Measurements from ENCODE around the gene SMAD2. TPM values are rescaled to one million over a fixed set of nuclear protein-coding genes. Genes with fewer than 3 reads are reported as not detected.

Gene SMAD2
- total RNA-seq, 1 experiment from 2014 or later, result 21.3 TPM

- no peak for DNase-seq (ENCODE audit: low spot score)
Observed at GRCh38 chr18:47932190-47932589, 1.7 kb upstream of the SMAD2 start.

DNA sequence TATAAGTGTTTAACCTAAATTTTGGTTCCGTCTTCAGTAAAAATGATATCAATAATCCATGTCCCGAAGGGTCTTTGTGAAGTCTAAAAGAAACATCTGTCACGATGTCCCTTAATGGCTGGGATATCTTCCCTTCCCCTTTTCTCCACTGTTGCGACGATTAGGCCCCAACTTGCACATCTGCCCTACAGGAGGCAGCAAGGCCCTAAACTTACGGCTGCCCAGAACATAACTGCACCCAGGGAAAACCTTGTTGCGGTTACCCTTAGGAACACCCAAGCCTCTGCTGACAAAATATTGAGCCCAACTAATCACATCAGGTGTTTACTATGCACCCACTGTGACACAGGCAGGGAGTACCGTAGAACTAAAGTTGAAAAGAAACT lies 1.3 kb upstream of the SMAD2 start:
- no peak for DNase-seq (ENCODE audit: low spot score)

DNA sequence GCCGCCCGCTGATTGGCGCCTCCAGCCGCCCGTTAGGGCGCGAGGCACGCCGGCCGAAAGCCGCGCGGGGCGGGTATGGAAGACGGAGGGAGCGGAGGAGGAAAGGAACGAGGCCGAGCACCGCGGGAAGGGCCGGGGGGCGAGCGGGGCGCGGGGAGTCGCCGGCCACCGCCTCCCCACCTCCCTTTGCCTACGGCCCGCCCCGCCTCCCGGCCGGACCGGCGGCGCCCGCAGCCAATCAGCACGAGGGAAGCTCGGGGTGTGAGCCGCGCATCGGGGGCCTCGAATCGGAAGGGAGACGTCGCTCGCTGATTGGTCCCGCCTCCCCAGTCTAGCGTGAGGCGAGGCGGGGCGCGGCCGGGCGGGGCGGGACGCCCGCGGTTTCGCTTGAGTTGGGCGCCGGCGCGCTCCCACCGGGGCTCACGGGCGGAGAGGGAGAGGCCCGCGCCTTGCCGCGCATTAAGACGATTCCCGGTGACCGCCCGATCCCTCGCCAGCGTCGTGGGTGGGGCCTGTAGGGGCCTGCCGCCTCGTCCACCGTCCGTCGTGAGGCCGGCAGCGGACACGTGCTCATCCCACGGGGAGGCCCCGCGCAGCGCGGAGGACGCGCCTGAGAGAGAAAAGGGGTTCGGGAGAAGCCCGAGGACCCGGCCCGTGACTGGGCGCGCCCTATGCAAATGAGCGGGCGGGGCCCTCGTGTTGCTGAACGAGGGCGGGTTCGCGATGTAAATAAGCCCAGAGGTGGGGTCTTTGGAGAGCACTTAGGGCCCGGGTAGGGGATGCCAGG lies 665 bp upstream of the SMAD2 start:
- DNase-seq (ENCODE audit: low spot score), result peak; percentile 89

- DNase-seq (ENCODE audit: low spot score), result peak; percentile 34
Observed at GRCh38 chr18:47929681-47930198, 719 bp downstream of the SMAD2 start.

GRCh38 chr18:47928466-47928865 lies 2.0 kb downstream of the SMAD2 start:
- DNase-seq (ENCODE audit: low spot score), result no peak

- no peak for DNase-seq (ENCODE audit: low spot score)
Observed at GRCh38 chr18:47926101-47926850, 4.2 kb downstream of the SMAD2 start.

DNA sequence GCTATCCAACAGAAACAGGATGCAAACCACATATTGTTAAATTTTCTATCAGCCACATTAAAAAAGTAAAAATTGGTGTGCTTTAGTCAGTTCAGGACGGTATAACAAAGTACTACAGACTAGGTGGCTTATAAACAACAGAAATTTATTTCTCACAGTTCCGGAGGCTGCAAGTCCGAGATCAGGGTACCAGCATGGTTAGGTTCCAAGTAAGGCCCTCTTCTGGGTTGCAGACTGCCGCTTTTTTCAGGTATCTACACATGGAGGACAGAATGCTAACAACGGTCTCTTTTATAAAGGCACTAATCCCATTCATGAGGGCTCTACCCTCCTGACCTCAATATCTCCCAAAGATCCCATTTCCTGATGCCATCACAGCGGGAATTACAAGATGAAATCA lies 10.5 kb downstream of the SMAD2 start:
- DNase-seq (ENCODE audit: low spot score), result no peak

DNA sequence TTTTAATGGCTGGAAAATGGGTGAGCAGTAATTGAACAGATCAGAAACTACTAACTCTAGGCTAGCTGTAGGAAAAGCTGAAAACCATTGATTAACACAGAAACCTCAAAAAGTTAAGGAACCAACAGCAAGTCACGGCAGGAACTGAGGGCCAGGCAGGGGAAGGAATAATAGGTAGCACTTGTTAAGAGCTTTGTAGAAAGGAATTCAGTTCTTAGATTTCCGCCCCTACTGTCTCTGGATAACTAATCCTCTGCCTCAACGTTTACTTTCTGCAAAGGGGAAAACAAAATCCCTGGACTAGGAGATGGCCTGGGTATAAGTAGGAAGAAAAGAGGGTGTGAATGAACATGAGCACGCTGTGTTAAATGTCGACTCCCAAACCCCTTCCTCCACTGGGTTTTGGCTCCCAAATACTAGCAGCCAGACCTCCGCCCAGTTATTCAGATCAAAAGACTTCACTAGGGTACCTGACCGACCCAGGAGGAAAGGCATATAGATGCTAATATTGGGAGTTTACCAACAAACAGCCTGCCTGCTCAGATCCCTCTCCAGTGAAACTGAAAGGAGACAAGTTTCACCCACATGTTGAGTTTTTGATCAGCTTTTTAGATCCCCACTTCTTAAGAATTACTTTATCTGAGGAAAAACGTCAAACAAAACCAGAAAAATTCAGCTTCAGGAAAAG lies 12.4 kb downstream of the SMAD2 start:
- no peak for DNase-seq (ENCODE audit: low spot score)

- no peak for DNase-seq (ENCODE audit: low spot score)
Observed at GRCh38 chr18:47915930-47916329, 14.5 kb downstream of the SMAD2 start.

DNA sequence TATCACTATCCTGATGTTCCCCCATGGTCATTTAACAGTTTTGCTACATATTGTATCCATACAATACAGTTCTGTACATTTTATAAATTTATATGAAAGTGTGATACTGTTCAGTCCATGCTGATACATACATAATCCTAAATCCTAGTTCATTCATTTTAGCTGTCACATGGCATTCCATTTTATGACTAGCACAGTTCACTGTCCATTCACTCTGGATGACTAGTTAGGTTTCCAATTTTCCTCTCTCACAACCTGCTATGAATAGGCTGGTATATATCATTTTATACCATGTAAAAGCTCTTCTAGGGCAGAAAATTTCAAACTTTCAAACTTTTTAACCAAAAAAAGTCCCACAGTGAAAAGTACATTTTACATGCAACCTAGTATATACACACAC lies 15.2 kb downstream of the SMAD2 start:
- no peak for DNase-seq (ENCODE audit: low spot score)

- no peak for DNase-seq (ENCODE audit: low spot score)
Observed at GRCh38 chr18:47912794-47913585, 17.5 kb downstream of the SMAD2 start.

- DNase-seq (ENCODE audit: low spot score), result no peak
Observed at GRCh38 chr18:47912343-47912742, 18.1 kb downstream of the SMAD2 start.

- no peak for DNase-seq (ENCODE audit: low spot score)
Observed at GRCh38 chr18:47911877-47912276, 18.6 kb downstream of the SMAD2 start.

- DNase-seq (ENCODE audit: low spot score), result no peak
Observed at GRCh38 chr18:47909484-47909883, 21.0 kb downstream of the SMAD2 start.

DNA sequence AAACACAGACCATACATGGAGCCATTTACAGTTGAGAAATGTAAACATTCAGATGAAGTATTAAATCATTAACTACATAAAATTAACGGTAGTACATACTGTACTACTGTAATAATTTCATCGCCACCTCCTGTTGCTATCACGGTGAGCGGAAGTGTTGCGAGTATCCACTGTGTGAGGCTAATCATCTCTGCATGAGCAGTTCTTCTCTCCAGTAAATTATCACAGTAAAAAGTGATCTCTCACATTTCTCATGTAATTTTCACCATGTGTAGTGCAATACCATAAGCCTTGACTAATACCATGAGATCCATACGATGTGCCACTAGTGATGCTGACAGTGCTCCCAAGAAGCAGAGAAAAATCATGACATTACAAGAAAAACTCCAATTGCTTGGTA lies 21.9 kb downstream of the SMAD2 start:
- DNase-seq (ENCODE audit: low spot score), result no peak

DNA sequence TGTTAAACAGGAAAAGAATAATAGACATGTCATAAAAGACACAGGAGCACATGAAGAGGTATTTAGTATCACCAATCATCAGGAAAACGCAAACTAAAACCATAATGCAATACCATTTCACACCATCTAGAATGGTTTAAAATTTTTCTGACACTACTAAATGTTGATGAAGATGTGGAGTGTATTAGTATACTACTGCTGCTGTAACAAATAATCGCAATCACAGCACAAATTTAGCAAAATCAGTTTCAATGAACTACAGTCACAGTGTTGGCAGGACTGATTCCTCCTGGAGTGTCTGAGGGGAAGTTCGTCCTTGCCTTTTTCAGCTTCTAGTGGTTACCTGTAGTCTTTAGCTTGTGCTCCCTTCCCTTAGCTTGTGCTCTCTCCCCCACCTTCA lies 24.1 kb downstream of the SMAD2 start:
- no peak for DNase-seq (ENCODE audit: low spot score)

GRCh38 chr18:47903809-47904208 lies 26.6 kb downstream of the SMAD2 start:
- no peak for DNase-seq (ENCODE audit: low spot score)

GRCh38 chr18:47901624-47902362 lies 28.7 kb downstream of the SMAD2 start:
- no peak for DNase-seq (ENCODE audit: low spot score)

DNA sequence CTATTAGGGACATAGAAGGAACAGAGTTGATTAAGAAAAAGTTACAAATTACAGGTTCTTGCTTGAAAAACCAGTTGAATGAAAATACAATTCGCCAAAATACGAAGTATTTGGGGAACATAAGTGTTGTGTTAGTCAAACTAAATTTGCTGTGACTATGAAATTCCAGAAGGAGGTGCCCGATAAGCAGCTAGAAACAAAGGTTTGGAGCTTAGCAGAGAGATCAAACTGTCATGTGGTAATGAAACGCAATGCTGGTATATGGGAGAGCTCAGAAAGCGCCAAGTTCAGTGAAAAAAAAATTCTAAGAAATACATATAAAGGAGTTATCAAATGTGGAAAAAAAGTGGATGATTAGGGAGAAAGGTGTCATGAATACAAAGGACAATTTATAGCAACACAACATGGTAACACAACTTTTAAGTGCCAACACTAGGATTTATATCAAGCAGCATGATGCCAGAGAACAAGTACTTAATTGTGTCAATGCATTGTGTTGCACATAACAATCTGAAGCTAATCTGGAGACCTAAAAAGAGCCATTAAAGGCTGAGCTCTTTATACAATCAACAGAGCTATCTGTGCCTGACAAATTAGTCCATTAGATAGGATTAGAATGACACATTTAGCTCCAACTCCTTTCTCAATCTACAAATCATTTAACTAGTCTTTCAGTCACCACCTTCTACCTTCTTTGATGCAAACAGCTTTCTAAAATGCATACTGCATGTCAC lies 31.2 kb downstream of the SMAD2 start:
- DNase-seq (ENCODE audit: low spot score), result no peak

DNA sequence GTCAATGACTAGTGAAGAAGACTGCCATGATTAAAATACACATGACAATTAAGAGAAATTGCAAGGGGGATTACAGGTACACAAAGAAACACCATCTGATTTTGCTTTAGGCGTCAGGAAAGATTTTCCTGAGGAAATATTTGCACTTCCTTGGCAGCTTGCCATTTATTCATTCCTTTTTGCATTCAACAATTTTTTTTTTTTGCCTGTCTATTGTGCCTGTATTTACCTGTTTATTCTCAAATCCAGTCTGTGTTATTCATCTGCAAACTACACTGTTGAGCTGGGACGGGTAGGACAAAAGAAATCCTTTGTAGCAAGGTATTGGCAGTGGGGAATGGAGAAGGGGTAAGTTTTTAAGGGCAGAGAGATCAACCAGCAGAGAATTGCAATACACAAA lies 31.8 kb downstream of the SMAD2 start:
- DNase-seq (ENCODE audit: low spot score), result no peak
